IPS-18a (cell line): ENCODE data around the gene GINM1.

Source experiments
- H3K27ac ChIP-seq: one replicate; pipeline ENCODE4 v1.5.1; 2013; ENCODE audit warnings: low read length
- H3K27me3 ChIP-seq: one replicate; pipeline ENCODE4 v1.6.1; 2013; ENCODE audit warnings: mild to moderate bottlenecking, low read length; ENCODE audit not compliant: control insufficient read depth, insufficient read depth
- H3K36me3 ChIP-seq: one replicate; pipeline ENCODE4 v1.6.1; 2013; ENCODE audit warnings: low read depth, low read length; ENCODE audit not compliant: control insufficient read depth
- H3K4me1 ChIP-seq: one replicate; pipeline ENCODE4 v1.6.1; 2013; ENCODE audit warnings: low read depth, low read length; ENCODE audit not compliant: control insufficient read depth
- H3K4me3 ChIP-seq: one replicate; pipeline ENCODE4 v1.5.1; 2013; ENCODE audit warnings: low read length
- H3K9ac ChIP-seq: one replicate; pipeline ENCODE4 v1.6.1; 2013; ENCODE audit warnings: mild to moderate bottlenecking, low read length, moderate library complexity
- H3K9me3 ChIP-seq: one replicate; pipeline ENCODE4 v1.6.1; 2013; ENCODE audit warnings: low read depth, low read length; ENCODE audit not compliant: control insufficient read depth

The GINM1 gene, protein sequence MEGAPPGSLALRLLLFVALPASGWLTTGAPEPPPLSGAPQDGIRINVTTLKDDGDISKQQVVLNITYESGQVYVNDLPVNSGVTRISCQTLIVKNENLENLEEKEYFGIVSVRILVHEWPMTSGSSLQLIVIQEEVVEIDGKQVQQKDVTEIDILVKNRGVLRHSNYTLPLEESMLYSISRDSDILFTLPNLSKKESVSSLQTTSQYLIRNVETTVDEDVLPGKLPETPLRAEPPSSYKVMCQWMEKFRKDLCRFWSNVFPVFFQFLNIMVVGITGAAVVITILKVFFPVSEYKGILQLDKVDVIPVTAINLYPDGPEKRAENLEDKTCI

DNA sequence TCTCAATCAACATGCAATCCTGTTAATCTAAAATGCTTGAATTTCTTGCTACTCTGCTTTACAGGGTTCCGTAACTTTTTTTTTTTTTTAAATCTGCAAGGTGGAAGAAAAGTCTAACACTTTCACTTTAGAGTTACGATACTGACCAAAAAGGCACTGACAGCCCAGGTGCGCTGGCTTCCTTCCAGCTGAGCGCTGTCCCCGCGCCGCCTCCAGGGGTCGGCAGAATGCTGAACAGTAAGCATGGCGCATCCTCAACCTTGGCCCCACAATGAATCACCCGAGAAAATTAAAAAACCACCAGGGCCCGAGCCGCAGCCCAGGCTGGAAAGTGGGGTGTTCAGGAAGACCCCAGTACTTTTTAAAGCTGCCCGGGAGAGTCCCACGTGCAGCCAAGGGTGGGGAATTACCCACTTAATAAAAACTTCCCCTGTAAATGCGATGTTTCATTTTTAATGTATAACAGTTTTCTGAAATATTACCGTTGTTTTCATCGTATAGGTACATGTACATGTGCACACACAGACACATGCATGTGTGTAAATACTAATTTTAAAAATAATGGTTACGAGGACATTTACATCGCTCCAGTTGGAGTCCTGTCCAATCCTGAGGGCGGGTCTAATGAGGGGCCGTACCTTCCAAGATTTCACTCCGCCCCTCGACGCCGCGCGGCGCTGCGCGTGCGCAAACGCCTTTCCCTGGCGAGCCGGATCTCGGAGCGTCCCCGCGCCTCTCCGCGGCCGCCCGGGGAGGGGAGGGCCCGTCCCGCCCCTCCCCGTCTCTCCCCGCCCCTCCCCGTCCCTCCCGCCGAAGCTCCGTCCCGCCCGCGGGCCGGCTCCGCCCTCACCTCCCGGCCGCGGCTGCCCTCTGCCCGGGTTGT lies at the start of gene GINM1:
Gene GINM1, plus strand, starts transcription at position 849 of the 883 bp plus-strand sequence. CDS start 40 bp downstream, outside the sequence.
- Histone ChIP-seq H3K4me3 (peak within 1 kb of the TSS; percentile 98), H3K9ac (peak within 1 kb of the TSS; percentile 89), H3K9me3 (no peaks in the 10 kb centered on the region)

DNA sequence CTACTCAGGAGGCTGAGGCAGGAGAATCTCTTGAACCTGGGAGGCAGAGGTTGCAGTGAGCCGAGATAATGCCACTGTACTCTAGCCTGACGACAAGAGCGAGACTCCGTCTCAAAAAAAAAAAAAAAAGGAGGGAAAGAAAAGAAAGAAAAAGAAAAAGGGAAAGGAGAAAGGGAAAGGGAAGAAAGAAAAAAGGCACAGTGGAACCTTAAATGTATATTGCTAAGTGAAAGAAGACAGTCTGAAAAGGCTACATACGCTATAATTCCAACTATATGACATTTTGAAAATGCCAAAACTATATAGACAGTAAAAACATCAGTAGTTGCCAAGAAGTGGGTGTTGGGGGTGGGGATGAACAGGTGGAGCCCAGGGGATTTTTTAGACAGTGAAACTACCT lies 36.5 kb upstream of the GINM1 start:
- no peak overlapping the region for H3K27ac ChIP-seq
- peaks cover 59% of the 10 kb centered on the region for H3K36me3 ChIP-seq
- no peaks in the 10 kb centered on the region for H3K9me3 ChIP-seq
- no peaks in the 10 kb centered on the region for H3K27me3 ChIP-seq
- no peaks in the 10 kb centered on the region for H3K4me1 ChIP-seq
- H3K4me3 ChIP-seq = no peak overlapping the region
- no peak overlapping the region for H3K9ac ChIP-seq

More for the DNA sequence above, at the start of gene GINM1:
- no peaks in the 10 kb centered on the region for H3K4me1 ChIP-seq
- H3K27me3 ChIP-seq = peaks cover 8% of the 10 kb centered on the region
- peaks cover 3% of the 10 kb centered on the region for H3K36me3 ChIP-seq
- peak within 1 kb of the TSS; percentile 53 for H3K27ac ChIP-seq

DNA sequence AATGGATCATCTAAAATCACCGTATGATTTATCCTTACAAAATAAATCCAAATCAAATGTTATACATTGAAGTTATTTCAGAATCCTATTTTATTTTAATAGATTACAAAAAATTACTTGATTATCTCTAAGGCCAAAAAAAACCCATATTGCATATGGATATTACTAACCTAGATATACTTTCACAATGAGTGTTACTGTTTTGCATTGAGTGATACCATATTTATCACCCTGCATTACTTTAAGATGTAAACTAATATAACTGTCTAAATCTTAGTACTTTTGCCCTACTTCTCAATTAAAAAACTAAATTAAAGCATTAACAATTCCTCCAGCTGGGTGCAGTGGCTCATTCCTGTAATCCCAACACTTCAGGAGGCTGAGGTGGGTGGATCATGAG lies 31.4 kb upstream of the GINM1 start:
- no peak overlapping the region for H3K27ac ChIP-seq
- no peak overlapping the region for H3K9ac ChIP-seq
- H3K27me3 ChIP-seq = no peaks in the 10 kb centered on the region
- H3K36me3 ChIP-seq = peaks cover 54% of the 10 kb centered on the region
- H3K4me3 ChIP-seq = no peak overlapping the region
- no peaks in the 10 kb centered on the region for H3K9me3 ChIP-seq
- H3K4me1 ChIP-seq = no peaks in the 10 kb centered on the region

DNA sequence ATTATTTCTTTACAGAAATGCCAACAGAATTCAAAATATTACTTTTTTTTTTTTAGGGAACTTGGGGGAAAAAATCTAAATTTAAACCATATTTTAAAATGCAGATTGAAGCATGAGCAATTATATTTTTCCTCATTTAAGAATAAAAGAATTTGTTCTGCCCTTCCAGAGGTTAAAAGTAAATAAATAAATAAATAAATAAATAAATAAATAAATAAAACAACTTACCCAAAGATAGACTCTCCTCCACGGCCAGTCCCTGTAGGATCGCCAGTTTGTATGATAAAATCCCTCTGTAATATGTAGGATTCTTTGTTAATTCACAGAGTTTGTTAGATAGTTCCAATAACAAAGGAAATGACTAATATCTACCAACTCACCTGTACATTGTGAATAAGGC lies 25.0 kb upstream of the GINM1 start:
- Histone ChIP-seq H3K36me3 (peaks cover 20% of the 10 kb centered on the region), H3K9me3 (no peaks in the 10 kb centered on the region), H3K27ac (no peak overlapping the region), H3K4me3 (no peak overlapping the region), H3K9ac (no peak overlapping the region), H3K4me1 (peaks cover 5% of the 10 kb centered on the region), H3K27me3 (no peaks in the 10 kb centered on the region)

DNA sequence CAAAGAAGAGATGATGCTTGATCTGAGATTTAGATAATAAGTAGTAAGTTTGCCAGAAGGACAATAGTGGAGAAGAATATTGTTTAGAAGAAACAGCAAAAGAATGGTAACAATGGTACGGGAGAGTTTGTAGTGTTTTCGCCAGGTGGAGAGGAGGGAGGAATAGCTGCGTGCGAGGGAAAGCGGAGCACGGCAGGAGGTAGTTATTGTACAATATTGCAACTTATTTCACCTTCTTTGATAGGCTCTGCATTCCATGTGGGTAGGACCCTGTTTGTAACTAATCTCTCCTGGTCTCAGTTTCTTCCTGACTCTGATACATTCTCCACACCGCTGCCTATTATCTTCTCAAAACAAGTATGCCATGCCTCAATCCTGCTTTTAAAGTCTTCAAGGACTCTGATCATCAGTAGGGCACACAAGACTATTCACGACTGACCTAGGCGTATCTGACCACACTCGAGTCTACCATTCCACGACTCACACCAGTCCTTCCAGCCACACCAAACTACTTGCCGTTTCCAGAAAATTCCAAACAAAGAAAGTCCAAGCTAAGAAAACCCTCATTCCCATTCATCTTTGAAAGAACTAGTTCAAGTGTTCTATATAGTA lies 21.4 kb upstream of the GINM1 start:
- Histone ChIP-seq H3K4me1 (peaks cover 5% of the 10 kb centered on the region), H3K27me3 (peaks cover 6% of the 10 kb centered on the region), H3K9me3 (no peaks in the 10 kb centered on the region), H3K9ac (peak overlapping the region; percentile 78), H3K4me3 (peak overlapping the region; percentile 70), H3K27ac (peak overlapping the region; percentile 10), H3K36me3 (peaks cover 7% of the 10 kb centered on the region)

DNA sequence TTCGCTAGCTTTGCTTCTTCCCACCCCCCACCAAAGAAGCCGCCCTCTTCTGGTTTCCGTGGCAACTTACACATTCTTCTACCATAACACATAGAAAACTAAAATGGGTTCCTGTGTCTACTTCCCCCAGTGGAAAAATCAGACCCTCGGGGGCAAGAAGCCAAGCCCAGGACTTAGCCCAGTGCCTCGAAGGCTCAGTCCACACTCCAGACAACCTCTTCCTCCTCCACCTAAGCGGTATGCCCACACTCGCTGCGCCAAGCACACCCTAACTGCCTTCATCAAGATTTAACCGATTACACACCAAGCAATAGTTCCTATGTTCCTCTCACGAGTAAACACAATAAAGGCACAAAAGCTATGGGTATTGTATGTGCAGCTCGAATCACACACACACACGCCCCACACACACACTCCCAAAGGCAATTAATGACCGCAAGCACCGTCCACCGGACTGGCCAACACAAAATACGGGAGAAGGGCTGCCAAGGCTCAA lies 20.9 kb upstream of the GINM1 start:
- peaks cover 6% of the 10 kb centered on the region for H3K27me3 ChIP-seq
- peak overlapping the region; percentile 78 for H3K9ac ChIP-seq
- peaks cover 5% of the 10 kb centered on the region for H3K36me3 ChIP-seq
- peak overlapping the region; percentile 70 for H3K4me3 ChIP-seq
- H3K27ac ChIP-seq = peak overlapping the region; percentile 10
- H3K9me3 ChIP-seq = no peaks in the 10 kb centered on the region
- H3K4me1 ChIP-seq = peaks cover 5% of the 10 kb centered on the region

DNA sequence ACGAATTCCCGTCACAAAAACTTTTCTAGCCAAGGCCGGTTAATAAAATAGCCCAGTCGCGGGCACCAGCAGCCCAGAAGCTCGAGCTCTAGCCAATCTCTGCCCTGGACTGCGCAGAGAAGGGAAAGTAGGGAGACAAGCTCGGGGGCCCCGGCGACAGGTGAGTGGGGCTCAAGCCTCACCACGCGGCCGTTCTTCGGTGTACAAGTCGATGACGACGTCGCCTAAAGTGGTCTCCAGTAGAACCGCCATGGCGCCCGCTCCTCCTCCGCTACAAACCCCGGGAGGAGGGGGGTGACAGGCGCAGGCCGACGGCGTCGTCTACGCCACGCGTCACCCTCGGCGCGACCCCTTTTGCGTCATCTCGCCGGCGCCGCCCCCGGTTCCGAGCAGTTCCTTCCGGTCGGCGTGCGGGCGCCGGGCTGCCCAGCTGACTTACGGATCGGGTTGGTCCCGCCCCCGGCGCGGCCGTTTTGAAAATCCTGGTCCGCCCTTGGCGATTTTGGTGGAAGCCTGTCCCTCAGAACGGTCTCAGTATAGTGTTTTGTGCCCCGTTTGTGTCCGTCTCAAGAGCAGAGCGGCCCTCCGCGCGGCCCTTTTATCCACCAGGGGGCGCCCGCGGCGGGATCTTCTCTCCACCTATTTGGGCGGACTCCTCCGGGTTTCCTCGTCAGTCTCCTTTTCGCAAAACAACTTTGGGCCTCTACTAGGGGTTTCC lies 20.3 kb upstream of the GINM1 start, which contains the start of gene PPIL4:
Gene PPIL4, minus strand, starts transcription at position 290 of the 718 bp plus-strand sequence. Its CDS starts 38 bp downstream, at position 252.
- Histone ChIP-seq H3K27me3 (peaks cover 6% of the 10 kb centered on the region), H3K4me1 (peaks cover 5% of the 10 kb centered on the region), H3K36me3 (peaks cover under 1% of the 10 kb centered on the region), H3K9me3 (no peaks in the 10 kb centered on the region), H3K27ac (peak within 1 kb of the TSS; percentile 57), H3K9ac (peak within 1 kb of the TSS; percentile 78), H3K4me3 (peak within 1 kb of the TSS; percentile 70)

- no peak overlapping the region for H3K9ac ChIP-seq
- H3K27ac ChIP-seq = no peak overlapping the region
- no peaks in the 10 kb centered on the region for H3K36me3 ChIP-seq
- no peaks in the 10 kb centered on the region for H3K4me1 ChIP-seq
- no peaks in the 10 kb centered on the region for H3K9me3 ChIP-seq
- peaks cover 6% of the 10 kb centered on the region for H3K27me3 ChIP-seq
- no peak overlapping the region for H3K4me3 ChIP-seq
These were observed 14.3 kb upstream of the GINM1 start for GRCh38 chr6:149551920-149552319.

GRCh38 chr6:149558029-149558428 lies 8.1 kb upstream of the GINM1 start:
- no peaks in the 10 kb centered on the region for H3K4me1 ChIP-seq
- no peaks in the 10 kb centered on the region for H3K27me3 ChIP-seq
- H3K27ac ChIP-seq = no peak overlapping the region
- no peak overlapping the region for H3K4me3 ChIP-seq
- no peak overlapping the region for H3K9ac ChIP-seq
- no peaks in the 10 kb centered on the region for H3K36me3 ChIP-seq
- no peaks in the 10 kb centered on the region for H3K9me3 ChIP-seq

DNA sequence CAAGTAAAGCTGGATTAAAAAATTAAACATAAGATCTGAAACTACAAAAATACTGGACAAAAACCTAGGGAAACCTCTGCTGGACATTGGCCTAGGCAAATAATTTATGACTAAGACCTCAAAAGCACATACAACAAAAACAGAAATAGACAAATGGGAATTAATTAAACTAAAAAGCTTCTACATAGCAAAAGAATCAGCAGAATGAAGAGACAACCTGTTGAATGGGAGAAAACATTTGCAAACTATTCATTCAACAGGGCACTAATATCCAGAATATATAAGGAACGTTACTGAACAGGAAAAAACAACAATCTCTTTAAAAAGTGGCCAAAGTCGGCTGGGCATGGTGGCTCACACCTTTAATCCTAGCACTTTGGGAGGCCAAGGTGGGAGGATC lies 6.8 kb upstream of the GINM1 start:
- H3K27ac ChIP-seq = no peak overlapping the region

GRCh38 chr6:149560736-149561135 lies 5.4 kb upstream of the GINM1 start:
- H3K27ac ChIP-seq = no peak overlapping the region
- H3K27me3 ChIP-seq = peaks cover 8% of the 10 kb centered on the region
- no peaks in the 10 kb centered on the region for H3K36me3 ChIP-seq
- H3K4me1 ChIP-seq = no peaks in the 10 kb centered on the region
- no peaks in the 10 kb centered on the region for H3K9me3 ChIP-seq
- no peak overlapping the region for H3K4me3 ChIP-seq
- H3K9ac ChIP-seq = no peak overlapping the region

More for the DNA sequence above, 6.8 kb upstream of the GINM1 start:
- Histone ChIP-seq H3K9me3 (no peaks in the 10 kb centered on the region), H3K4me1 (no peaks in the 10 kb centered on the region), H3K9ac (no peak overlapping the region), H3K36me3 (no peaks in the 10 kb centered on the region), H3K27me3 (peaks cover 6% of the 10 kb centered on the region), H3K4me3 (no peak overlapping the region)
